Thyroid gland (tissue), 4 donors: ENCODE results near the gene ZNF207.

ENCODE experiments used
- POLR2A ChIP-seq, 2 donors: fragments of 450-650 bp; IDR thresholded peaks; one replicate each; pipeline ENCODE4 v1.6.1; 2017; ENCODE audit warnings: antibody characterized with exemption in 2 of 2, mild to moderate bottlenecking in 2 of 2, moderate library complexity in 1 of 2
- TF ChIP-seq, protein P1 (sequence below), 6 experiments: fragments of 200-600 bp in 3 of 6; fragments of 450-650 bp in 3 of 6; sonication (generic) in 3 of 6; IDR thresholded peaks; one replicate each; pipeline ENCODE4 v1.5.1; 2016 to 2019; ENCODE audit warnings: antibody characterized with exemption in 6 of 6, mild to moderate bottlenecking in 2 of 6, inconsistent platforms in 1 of 6, moderate library complexity in 1 of 6

DNA sequence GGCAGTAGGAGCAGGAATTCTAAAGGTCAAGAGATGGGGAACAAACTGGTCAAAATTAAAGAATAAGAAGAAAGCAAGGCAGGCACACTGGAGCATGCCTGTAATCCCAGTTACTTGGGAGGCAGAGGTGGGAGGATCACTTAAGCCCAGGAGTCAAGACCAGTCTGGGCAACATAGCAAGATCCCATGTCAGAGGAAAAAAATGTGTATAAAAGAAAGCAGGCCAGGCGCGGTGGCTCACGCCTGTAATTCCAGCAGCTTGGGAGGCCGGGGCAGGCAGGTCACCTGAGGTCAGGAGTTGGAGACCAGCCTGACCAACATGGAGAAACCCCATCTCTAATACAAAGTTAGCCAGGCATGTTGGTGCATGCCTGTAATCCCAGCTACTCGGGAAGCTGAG, 43.9 kb downstream of the ZNF207 start:
- TF ChIP-seq, protein P1, sequence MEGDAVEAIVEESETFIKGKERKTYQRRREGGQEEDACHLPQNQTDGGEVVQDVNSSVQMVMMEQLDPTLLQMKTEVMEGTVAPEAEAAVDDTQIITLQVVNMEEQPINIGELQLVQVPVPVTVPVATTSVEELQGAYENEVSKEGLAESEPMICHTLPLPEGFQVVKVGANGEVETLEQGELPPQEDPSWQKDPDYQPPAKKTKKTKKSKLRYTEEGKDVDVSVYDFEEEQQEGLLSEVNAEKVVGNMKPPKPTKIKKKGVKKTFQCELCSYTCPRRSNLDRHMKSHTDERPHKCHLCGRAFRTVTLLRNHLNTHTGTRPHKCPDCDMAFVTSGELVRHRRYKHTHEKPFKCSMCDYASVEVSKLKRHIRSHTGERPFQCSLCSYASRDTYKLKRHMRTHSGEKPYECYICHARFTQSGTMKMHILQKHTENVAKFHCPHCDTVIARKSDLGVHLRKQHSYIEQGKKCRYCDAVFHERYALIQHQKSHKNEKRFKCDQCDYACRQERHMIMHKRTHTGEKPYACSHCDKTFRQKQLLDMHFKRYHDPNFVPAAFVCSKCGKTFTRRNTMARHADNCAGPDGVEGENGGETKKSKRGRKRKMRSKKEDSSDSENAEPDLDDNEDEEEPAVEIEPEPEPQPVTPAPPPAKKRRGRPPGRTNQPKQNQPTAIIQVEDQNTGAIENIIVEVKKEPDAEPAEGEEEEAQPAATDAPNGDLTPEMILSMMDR (IDR thresholded peaks at IDR 0.05), result no peak
- TF ChIP-seq POLR2A (IDR thresholded peaks at IDR 0.05), result no peak
